KOPT-K1 (cell line): ENCODE data around the gene FRS3.
"Not testable (repeated sequence)": the region's sequence is repeated elsewhere in the genome, so short reads cannot be mapped to it uniquely, and the experiment has no call there.

ENCODE experiments used
- H3K27ac ChIP-seq: fragments of 200-600 bp; sonication (generic); 2 replicates; pipeline ENCODE4 v1.5.1; 2016; ENCODE audit warnings: antibody characterized with exemption, mild to moderate bottlenecking, low read depth, low read length; ENCODE audit not compliant: poor library complexity, severe bottlenecking
- H3K36me3 ChIP-seq: fragments of 200-600 bp; sonication (generic); 2 replicates; pipeline ENCODE4 v1.5.1; 2017; ENCODE audit warnings: antibody characterized with exemption, mild to moderate bottlenecking, low read length, moderate library complexity; ENCODE audit not compliant: insufficient read depth
- H3K9me3 ChIP-seq: fragments of 200-600 bp; sonication (generic); 2 replicates; pipeline ENCODE4 v1.5.1; 2017; ENCODE audit warnings: antibody characterized with exemption, low read length, mild to moderate bottlenecking; ENCODE audit not compliant: insufficient read depth, poor library complexity, severe bottlenecking

Gene FRS3

DNA sequence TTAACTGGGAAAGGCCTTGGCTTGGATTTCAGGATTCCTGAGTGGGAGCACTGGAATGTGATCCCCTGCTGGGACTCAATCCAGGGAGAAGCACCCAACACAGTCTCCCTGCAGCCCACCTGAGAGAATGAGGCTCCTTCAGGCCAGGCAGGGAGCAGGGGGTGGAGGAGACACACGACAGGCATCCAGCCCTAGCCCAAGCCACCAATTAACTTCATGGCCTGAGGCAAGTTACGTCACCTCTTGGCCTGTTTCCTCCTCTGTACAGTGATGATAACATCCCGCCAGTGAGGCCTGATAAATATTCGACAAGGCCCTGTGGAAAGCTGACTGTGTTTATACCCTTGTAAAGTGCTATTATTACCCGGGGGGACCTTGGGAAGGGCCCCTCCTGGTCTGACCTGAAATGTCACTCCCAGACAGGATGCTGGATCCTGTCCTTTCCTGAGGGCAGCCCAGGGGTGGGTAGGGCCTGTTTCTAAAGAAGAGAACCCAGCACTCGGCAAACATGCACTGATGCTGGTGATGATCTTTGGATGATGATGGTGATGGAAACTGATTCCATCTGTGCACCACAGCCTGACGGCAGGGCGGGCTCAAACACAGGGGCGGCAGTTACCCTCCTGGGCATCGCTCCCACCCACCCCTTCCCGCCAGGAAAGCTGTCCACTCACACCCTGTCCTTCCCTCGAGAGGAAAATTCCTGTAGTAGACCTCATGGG, 12.4 kb downstream of the FRS3 start:
- no peak overlapping the region for H3K27ac ChIP-seq
- H3K9me3 ChIP-seq = no peaks in the 10 kb centered on the region
- peaks cover 21% of the 10 kb centered on the region; the same call in 1 of the 2 replicates for H3K36me3 ChIP-seq

DNA sequence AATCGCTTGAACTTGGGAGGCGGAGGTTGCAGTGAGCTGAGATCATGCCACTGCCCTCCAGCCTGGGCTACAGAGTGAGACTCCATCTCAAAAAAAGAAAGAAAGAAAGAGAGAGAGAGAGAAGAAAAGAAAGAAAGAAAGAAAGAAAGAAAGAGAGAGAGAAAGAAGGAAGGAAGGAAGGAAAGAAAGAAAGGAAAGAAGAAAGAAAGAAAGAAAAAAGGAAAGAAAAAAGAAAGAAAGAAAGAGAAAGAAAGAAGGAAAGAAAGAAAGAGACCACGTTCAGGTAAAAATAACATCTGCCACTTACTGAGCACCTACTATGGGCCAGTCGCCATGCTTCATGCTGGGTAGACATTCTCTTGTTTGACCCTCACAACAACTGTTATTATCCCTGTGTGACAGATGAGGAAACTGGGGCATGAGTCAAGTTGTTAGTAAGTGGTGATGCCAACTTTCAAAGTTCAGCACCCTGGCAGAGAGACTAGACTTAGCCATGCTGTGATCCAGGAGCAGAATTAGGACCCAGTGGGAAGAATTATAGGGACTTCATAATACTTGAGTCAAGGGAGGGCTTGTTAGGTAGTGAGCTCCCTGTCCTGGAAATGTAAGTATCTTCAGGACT, 13.5 kb downstream of the FRS3 start:
- H3K27ac ChIP-seq, H3K9me3 ChIP-seq, H3K36me3 ChIP-seq: not testable (repeated sequence)

DNA sequence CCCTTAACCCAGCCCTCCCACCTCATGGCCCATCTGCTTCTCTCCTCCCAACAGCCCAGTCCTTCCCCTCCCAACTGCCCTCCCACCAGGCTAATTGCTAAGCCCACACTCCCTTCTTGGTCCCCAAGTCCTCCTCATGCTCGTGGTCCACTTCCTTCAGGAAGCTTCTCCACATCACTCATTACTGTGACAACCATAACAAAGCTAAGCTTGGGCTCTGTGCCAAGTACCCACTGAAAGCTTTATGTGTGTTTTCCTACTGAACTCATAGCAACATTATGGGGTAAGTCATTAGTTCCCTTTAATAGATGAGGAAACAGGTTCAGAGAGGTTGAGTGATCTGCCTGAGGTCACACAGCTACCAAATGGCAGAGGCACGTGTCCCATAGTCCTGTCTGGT, 16.2 kb downstream of the FRS3 start:
- Histone ChIP-seq H3K36me3 (no peaks in the 10 kb centered on the region), H3K27ac (no peak overlapping the region), H3K9me3 (no peaks in the 10 kb centered on the region)

DNA sequence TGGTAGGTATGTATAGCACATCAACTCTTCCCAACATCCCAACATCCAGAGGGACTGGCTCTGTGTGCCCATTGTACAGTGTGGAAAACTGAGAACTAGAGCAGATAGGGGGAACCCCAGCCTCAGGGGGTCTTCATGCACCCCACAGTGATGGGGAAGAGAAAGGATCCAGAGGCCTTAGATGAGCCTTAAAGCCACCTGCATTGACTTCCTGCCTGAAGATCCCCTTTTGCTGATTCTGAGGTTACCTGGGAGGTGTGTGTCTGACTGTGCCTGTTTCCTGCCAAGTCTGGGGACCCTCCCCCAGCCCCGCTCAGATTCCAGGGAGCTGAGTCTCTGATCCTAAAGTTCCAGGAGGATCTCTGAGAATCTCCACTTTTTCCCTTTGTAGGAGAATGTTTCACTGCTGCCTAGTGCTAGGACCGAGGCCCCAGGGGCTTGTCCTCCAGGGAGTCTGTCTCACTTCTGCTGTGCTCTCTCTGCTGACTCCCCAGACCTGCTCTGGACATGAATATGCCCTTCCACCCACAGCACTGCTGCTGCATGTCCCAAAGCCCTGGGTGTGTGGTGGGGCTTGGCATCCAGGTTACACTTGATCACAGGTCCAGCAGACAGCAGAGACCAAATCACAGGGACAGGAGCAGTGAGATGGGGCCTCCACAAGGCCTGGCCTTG, 19.7 kb downstream of the FRS3 start:
- Histone ChIP-seq H3K27ac (no peak overlapping the region), H3K36me3 (no peaks in the 10 kb centered on the region), H3K9me3 (no peaks in the 10 kb centered on the region)

DNA sequence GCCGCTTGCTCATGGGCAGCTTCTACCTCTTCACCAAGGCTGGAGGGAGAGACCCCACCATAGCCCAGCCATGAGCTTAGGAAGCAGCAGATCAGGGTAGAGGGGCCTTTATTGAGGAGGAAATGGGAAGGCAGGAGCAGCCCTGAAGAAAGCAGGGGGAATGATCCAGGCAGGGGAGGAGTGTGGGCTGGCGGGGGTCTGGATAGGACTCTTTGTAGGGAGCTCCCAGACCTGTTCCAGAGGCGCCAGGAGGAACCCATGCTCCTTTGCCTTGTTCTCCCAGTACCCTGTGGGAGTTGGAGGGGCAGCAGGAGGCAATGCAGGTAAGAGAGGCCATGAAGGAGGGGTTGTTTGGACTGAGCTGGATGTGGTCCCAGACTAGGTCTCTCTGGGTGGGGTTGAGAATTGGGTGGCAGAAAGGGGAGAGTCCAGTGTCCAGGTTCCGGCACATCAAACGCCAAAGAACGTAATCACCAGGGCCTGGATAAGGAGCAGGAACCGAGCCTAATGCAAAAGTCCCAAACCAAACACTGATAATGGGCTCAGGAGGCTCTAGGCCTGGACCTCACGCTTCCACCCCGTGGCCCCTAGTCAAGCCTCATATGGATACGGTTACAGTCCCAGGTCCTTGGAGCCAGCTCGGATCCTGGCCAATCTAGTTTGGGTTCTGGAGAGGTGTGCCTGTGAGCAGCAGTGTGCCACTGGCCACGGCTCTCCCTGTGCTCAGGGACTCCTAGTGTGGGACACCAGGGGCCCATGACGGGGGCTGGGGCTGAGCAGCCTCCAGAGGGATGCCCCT, 20.4 kb downstream of the FRS3 start:
- no peak overlapping the region for H3K27ac ChIP-seq
- no peaks in the 10 kb centered on the region for H3K9me3 ChIP-seq

DNA sequence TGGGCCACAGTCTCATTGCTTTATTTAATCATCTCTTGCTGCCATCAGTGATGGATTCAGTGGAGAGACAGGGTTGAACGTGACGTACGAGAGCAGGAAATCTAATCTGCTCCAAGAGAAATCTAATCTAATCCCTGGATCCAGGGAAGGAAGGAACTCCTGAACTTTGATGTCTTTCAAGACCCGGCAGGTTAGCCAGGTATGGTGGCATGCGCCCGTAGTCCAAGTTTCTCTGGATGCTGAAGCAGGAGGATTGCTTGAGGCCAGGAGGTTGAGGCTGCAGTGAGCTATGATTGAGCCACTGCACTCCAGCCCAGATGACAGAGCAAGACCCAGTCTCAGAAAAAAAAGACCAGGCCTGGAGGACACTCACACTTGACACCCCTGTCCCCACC, 21.1 kb downstream of the FRS3 start:
- Histone ChIP-seq H3K36me3 (no peaks in the 10 kb centered on the region), H3K27ac (no peak overlapping the region), H3K9me3 (no peaks in the 10 kb centered on the region)

More for the DNA sequence above, 20.4 kb downstream of the FRS3 start:
- no peaks in the 10 kb centered on the region for H3K36me3 ChIP-seq

DNA sequence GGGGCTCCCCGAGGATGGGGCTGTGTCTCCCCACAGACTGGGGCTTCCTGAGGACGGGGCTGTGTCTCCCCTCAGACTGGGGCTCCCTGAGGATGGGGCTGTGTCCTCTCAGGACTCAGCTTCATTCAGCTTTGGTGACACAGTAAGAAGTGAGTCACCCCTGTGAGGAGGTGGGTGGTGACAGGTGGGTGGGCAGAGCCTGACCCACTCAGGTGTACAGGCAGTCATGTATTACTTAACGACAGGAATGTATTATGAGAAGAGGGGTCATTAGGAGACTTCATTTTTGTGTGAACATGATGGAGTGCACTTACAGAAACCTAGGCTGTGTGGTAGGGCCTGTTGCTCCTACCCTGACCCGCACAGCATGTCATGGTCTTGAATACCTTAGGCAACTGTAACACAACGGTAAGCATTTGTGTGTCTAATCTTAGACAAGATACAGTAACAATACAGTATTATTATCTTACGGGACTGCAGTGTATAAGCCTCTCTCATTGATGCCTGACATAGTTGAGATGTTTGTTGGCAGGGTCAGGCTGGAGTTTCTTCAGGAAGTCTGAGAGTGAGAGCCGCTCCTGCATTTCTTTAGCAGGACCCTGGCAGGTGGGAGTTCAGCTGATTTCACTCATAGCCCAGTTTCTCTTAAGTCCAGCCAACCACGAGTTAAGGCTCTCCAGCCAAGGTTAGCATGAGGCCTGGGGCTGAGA, 21.6 kb downstream of the FRS3 start:
- Histone ChIP-seq H3K27ac (no peak overlapping the region), H3K9me3 (no peaks in the 10 kb centered on the region), H3K36me3 (no peaks in the 10 kb centered on the region)

DNA sequence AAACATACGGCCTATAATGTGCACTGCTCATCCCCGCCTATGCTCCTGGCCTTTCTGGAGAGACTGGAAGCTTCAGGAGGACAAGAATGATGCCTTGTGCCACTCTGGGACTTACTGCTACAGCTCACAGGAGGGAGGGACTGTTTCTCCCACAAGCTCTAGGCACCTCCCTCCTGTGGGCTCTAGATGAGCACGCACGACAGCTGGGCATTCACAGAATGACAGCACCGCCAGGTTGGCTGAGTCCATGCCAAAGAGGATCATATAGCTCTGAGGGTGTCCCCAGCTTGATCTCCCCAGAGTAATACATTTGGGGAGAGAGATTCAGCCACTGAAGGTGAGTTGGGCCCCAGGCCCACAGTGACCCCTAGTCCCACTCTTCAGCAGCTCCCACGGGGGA, 22.4 kb downstream of the FRS3 start:
- no peak overlapping the region for H3K27ac ChIP-seq
- H3K9me3 ChIP-seq = no peaks in the 10 kb centered on the region
- no peaks in the 10 kb centered on the region for H3K36me3 ChIP-seq

DNA sequence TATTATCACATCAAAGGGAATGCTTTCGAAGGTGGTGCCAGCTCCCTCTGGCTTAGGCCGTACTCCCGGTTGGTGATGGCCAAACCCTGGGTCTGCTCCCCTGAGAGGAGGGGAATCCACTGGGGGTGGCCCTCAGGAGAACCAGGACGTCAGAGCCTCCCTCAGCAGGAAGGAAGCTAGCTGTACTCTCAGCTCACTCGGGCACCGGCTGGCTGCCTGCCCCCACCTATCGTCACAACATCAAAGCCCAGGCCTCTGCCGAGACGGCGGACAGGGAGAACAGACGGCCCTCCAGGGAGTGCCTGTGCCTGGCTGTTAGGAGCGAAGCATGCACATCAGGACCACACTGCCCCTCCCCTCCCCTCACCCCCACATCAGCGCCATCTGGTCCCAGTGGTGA, 23.3 kb downstream of the FRS3 start:
- Histone ChIP-seq H3K27ac (no peak overlapping the region), H3K9me3 (no peaks in the 10 kb centered on the region), H3K36me3 (no peaks in the 10 kb centered on the region)

DNA sequence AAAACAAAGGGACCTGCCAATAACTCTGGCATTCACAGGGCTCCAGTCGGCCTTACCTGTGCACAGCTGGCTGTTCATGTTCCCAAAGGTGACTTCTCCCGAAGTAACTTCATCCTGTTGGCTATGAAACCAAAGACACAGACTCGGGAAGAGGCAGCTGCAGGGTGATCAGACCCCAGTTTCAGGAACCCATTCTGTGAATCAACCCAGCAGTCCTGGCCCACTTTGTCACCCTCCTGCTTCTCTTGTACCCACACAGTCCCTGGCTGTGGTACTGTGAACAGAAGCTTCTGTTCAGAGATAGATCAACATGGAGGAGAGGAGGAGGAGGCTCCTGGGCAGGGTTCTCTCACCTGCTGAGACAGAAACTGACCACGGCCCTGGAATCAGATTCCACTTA, 23.8 kb downstream of the FRS3 start:
- Histone ChIP-seq H3K36me3 (no peaks in the 10 kb centered on the region), H3K9me3 (no peaks in the 10 kb centered on the region), H3K27ac (no peak overlapping the region)

DNA sequence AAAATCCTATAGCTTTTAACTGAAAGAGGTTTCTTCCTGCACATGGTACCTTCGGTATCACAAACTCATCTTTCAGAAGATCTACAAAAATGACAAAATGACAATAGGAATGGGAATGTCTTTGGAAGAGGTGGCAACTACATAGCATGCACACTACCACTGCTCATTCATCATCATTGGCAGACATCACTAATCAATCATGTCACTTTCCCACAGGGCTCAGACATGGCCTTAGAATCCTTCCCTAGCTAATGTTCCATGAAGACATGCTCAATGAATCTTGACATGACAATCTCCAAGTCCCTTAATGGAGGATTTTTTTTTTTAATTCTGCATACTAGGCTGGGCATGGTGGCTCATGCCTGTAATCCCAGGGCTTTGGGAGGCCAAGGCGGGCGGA, 29.3 kb downstream of the FRS3 start:
- H3K9me3 ChIP-seq = no peaks in the 10 kb centered on the region
- H3K27ac ChIP-seq = no peak overlapping the region

DNA sequence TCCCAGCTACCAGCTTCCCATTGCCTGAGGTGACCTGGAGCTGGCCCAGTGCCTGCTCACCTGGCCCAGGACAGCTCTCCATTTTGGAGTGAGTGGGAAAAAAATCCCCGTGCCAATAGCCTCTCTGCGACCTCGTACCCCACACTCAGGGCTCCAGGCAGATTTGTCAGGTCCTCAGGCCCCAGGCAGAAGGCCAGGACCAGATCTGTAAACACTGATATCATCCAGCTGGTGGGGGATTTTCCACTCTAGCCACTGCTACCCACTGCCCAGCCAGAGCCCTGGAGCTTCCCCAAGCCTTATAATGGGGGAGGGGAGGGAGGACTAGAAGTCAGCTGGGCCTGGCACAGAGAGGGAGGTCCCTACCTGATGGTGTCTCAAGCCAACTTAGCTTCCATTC, 31.2 kb downstream of the FRS3 start:
- H3K27ac ChIP-seq = no peak overlapping the region
- H3K36me3 ChIP-seq = no peaks in the 10 kb centered on the region
- H3K9me3 ChIP-seq = no peaks in the 10 kb centered on the region

More for the DNA sequence above, 29.3 kb downstream of the FRS3 start:
- no peaks in the 10 kb centered on the region for H3K36me3 ChIP-seq

DNA sequence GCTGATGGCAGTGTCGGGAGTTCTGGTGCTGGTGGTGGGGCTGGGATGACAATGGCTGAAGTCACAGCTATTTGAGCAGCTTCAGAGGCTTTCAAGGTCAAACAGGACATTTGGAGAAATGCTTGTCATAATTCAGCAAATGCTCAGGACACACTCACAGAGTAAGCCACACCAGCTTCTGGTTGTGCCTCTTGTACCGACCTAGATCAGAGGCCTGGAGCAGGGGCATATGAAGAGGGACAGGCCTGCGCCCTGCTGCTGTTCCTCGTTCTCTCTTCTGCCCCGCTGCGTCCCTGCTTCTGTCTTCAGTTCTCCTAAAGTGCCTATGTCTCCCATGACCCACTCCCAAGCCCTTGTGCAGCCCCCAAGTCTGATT, 31.6 kb downstream of the FRS3 start:
- Histone ChIP-seq H3K27ac (no peak overlapping the region), H3K36me3 (no peaks in the 10 kb centered on the region), H3K9me3 (no peaks in the 10 kb centered on the region)

DNA sequence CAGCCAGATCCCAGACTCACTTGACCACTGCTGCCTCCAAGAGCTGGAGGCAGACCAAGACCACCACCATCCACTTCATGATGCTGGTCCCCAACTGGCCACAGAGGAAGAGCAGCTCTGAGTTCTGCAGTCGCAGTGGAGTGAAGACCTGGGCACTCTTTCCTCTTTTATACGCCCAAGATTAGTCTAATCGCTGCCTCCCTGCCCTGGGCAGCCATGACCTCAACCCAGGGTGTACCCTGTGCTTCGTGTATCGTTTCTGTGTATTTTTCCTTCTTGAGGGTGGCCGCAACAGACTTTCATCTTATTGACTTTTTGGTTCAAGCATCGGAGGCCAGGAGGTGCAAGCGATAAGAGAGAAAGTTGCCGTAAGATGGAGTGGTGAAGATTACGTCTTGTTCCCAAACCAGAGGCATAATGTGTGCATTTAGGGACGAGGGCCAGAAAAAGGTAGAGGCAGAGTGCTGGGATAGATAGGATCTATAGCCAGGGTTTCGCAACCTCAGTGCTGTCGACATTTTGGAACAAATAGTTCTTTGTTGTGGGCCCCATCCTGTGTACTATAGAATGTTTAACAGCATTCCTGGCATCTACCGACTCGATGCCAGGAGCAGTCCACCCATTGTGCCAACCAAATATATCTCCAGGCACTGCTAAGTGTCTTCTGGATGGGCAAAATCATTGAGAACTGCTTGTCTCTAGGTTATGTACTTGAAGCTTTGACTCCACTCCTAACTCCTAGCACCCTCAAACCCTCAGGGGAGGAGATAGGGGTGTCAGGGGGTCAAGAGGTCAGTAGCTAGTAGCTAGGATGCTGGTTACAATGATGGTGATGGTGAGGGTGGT, 32.2 kb downstream of the FRS3 start, which contains the start of gene PGC:
Gene PGC (minus strand): TSS at position 142 of the 846 bp plus-strand sequence. CDS start 63 bp downstream, at position 79.
- H3K27ac ChIP-seq = no peak within 1 kb of the TSS
- no peaks in the 10 kb centered on the region for H3K9me3 ChIP-seq
- no peaks in the 10 kb centered on the region for H3K36me3 ChIP-seq
